Activated CD4-positive, alpha-beta T cell treated with anti-CD3 and anti-CD28 coated beads for 1 hour (primary cell): ENCODE measurements around the gene ADAMTS2.

Experiments used
- DNase-seq: peaks from one replicate; pipeline ENCODE4 v3.0.0-alpha.2; 2020

ADAMTS2 gene

DNA sequence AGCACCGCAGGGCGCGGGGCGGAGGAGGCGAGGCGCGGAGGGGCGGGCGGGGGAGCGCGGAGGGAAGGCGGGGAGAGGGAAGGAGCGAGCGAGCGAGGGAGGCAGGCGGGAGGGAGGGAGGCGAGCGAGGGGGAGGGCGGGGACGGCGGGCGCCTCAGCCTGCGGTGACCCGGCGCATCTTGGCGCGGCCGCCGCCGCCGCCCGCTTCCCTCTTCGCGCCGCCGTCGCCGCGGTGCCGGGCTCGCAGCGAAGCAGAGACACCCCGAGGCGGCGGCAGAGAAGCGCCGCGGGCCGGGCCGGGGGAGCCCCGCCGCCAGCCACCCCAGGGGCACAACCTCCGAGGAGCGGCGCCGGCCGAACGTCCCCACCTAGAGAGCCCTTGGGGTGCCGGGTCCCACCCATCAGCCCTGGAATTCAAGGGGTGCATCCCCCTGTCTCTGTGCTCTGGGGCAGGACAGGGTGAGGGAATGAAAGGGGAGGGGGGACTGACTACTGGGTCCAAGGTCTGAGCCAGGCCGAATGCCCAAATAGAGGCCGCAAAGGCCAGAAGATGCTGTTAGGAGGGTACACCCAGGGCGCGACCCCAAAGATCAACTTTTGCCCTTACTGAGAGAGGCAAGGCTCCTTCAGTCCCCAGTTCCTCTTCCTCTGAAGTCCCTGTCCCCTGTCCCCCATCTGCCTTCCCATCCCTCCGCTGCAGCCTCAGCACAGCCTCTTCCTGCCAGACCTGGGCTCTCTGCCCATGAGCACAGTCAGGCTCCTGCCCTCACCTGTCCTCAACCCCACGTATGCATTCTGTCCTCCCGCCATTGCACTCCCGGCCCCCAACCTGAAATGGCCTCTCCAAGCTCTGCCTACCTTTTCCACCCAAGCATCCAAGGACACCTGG is at the start of gene ADAMTS2:
Gene ADAMTS2 (minus strand): TSS at position 29 of the 889 bp plus-strand sequence. CDS start 133 bp downstream, outside the sequence.
- DNase-seq, result no peak

DNA sequence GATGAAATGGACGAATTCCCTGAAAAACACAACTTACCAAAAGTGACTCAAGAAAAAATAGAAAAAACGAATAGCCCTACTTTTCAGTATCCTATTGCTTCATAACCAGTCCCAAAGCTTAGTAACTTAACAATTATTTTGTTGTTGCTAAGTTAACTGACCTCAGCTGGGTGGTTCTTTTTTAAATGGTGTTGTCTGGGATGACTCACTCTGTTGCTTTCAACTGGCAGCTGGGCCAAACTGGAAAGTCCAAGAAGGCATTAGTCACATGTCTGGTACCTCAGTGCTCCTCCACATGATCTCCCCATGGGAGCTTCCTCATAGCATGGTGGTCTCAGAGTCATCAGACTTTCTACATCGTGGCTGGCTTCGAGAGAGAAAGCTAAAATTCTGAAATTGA is 47.8 kb upstream of the ADAMTS2 start:
- no peak for DNase-seq

DNA sequence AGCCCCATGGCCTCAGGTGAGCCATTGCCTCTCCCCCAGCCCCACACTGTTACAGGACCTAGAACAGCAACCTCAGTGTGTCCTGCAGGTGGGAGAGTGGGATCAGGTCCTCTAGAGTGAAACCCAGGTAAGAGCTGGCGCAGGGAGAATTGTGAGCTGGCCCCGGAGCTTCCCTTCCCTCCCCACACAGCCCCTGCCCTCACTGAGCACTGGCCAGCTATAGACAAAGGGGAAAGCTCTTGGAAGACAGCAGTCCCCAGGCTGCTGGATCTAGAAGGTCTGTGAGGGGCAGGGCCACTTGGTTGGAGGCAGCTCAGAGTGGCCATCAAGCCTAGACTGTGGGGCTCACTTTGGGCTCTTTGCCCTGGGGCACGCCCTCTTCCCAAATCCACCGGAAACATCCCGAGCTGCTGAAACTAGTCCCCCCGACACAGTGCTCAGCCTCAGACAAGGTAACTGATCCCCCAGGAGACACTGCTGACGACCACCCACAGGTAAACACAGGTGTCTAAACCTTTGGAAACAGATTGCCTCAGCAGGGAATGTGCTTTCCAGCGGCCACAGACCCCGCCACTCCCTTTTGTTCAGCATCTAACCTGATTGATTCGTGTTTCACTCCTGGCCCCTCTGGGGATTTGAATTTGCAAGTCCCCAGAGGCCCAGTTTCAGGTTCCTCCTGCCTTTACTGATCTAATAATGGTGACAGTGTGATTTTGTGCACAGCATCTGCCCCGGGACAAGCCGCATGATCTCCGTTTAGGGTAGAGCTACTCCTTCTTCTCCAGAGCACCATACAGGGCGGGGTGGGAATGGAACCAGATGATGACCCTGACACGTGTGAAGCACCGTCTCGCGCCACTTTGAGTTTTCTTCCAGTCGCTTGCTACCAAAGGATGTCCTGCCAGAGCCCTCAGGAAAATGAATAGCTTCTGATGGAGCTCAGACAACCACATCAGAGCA is 42.2 kb upstream of the ADAMTS2 start:
- no peak for DNase-seq

DNA sequence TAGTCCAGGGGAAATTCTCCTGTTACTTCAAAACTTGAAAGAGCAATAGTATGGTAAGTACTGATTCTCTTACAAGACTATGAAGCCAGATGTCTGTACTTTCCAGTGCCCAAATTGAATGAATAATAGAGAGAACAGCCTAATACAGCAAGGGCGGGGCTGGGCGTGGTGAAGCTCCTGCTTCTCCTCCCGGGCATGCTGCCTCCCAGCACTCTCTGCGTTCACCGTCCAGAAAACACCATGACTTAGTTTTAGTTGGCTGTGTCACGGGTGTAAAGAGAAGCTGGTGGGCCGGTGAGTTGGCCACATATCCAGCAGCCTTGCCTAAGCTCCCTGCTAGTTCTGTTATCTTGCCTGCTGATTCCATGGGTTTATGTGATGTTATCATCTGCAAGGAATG is 40.7 kb upstream of the ADAMTS2 start:
- no peak for DNase-seq

DNA sequence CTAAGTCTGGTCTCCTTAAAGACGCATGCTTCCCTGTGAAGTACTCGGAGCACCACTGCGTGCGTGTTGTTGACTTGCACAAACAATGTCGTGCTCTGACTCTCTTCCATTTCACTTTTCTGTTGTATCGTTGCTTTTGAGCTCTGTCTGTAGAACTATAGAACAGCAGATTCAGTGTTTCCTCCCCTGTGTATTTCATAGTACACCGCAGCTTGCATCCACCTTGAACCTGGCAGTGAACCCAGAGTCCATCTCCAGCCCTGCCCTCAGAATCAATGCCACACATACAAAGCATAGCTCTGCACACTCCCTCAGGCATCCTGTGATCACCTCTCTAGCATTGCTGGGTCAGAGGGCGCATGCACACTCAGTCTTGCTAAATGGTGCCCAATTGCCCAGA is 37.2 kb upstream of the ADAMTS2 start:
- DNase-seq, result no peak

DNA sequence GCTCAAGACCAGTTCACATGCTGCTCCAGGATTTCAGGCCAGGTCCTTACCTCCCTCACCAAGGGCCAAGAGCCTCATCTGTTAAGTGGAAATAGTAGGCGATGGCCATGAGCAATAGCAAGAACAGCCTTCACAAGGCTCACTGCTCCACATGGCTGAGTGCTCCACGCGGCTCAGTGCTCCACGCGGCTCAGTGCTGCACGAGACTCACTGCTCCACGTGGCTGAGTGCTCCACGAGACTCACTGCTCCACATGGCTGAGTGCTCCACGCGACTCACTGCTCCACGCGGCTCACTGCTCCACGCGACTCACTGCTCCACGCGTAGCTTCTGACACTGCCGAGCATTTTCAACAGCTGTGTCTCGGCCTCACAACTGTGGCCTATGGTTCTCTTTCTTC is 36.4 kb upstream of the ADAMTS2 start:
- DNase-seq, result no peak

DNA sequence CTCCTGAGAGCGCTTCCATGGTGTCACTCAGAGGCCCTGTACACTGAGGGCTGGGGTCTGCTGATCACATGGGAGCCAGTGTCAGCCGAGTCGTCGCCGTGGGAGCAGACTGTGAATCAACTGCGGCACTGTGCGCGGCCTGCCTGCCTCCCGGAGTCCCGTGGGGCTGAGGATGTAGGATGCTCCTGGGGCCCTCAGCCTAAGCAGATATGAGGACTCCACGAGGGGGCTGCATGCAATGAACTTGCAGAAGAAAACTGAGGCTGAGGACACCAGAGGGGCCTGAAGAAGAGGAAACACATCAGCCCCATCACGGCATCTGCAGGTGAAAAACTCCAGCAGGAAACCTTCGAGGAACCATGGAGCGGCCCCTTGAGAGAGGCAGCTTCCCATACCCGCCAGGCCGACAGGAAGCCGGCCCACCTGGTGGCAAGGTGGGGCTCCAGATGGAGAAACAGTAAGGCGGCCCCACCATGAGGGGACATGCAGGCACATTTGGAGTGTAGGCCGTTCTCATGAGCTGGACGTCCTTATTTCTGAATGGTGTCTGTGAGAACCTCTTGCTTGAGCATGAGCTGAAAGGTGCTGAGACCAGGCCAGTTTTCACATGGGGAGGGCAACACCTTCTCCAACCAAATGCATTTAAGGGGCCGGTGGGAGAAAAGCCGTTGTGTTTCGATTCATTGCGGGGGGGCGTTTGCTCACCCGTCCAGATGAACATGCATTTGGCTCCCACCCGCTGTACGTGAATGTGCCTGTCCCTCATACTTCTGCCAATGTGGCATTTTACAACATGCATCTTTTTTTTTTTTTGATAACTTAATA is 35.2 kb upstream of the ADAMTS2 start:
- DNase-seq, result no peak

DNA sequence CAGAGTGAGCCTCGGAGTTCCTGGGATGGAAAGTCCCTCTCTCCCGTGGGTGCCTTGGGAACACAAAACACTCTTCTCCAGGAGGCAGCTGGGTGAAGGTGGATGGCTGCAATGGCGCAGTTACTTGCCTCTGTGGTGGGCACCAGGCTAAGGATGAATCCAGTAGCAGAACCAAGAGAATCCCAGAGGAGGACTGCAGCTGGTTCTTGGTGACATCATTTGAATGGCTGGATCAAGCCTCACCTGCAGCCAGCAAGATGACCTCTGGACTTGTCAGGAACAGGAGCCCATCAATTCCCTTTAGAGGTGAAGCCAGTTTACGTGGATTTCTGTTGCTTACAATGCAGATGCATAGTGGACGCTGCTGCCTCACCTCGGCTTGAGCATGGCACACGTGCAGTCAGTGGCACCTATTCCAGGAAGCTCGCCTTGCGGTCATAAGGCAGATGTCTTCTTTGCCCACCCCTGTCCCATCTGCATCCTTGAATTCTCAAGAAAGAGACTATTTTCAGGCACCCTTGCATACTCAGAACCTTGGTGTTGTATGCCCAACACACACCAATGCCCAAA is 34.1 kb upstream of the ADAMTS2 start:
- no peak for DNase-seq

DNA sequence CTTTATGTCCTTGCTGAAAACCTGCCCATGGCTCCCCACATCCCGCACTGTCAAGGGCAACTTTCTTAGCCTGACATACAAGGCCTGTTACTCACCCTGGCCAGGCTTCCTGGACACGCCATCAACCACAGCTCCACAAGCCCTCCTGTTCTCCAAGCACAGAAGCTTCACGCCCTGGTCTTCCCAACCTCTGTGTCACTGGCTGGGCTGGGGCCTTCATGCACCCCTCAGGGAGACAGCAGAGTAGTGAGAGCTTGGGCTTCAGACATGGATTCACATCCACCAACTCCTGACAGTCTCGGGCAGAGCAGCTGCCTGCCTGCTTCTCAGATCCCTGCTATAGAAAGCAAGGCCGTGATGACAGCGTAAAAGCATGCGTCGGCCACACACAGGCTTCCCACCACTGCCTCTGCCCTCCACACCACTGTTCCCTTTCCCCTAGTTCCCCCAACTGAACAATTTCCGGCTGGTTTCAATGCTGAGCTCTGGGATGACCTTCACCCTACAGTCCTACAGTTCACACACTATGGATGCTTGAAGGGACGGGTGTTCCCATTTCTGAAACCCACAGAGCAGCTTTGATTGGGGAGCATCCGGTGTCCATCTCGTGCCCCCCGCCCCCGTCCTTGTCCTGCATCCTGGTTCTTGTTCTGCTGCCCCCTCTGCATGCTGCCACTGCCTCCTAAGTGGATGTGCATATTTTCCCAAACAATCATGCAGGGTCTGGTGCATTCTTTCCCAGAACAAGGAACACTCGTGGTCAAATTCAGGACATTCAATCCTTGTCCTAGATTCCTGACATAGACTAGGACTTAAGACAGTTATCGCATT is 33.4 kb upstream of the ADAMTS2 start:
- no peak for DNase-seq

DNA sequence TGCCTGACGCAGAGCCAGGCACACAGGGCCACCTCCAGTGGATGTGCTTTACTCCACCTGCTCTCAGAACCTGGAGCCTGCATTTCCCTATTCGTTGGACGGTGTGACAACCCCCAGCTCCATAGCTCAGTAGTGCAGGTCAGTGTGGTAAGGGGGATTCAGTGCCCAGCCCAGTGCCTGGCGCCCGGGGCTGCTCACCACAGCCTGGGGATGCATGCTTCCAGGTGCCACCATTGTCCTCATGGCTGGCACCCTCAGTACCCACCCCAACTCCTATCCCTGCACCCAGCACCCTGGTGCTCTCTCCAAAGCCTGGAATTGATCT is 32.8 kb upstream of the ADAMTS2 start:
- no peak for DNase-seq

DNA sequence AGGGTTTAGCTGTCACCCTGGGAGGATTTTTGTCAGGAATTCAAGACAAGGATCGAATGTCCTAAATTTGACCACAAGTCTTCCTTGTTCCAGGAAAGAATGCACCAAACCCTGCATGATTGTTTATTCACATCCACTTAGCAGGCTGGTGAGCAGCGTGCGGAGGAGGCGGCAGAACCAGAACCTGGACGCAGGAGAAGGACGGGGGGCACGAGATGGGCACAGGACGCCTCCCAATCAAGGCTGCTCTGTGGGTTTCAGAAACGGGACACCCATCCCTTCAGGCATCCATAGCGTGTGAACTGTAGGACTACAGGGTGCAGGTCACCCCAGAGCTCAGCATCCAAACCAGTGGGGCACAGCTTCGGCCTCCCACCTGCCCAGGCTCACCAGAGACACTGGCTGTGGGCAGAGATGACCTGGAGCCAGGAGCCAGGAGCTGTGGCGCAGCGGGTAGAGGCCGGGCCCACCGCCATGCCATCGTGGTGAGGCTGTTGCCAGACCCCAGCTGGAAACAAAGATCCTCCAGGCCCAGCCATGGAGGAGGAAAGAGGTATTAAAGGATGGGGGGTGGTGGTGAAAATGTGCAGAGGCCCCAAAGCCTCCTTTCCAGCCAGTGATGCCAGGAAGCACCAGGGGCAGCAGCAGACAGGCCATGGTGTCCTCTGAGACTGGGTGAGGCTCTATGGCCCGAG is 32.3 kb upstream of the ADAMTS2 start:
- DNase-seq, result no peak

DNA sequence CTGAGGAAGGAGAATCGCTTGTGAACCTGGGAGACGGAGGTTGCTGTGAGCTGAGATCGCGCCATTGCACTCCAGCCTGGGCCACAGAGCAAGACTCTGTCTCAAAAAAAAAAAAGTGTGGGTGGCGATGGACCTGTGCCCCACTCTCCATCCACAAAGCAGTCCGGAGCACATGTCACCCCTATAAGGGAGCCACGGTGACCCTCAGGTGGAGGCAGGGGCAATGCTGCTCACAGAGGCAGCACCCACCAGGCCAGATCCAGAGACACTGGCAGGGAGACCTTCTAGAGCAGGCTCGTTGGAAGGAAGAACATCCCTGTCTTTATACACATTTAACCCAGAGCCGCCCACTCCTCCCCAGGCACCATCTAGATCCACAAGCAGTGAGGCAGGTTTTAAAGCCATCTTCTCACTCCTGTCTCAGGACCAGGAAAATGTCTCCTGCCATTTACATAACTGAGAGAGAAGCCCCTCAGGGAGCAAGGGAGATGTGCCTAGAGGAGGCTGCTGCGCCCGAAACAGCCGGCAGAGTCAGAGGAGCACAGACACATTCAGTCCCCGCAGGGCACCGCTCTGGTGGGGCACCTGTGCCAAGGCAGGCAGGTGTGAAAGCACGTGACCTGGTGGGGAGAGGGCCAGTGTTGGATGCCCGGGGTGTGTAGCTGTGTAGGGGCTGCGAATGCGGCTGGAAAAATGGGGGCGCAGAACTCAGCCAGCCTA is 31.6 kb upstream of the ADAMTS2 start:
- no peak for DNase-seq

DNA sequence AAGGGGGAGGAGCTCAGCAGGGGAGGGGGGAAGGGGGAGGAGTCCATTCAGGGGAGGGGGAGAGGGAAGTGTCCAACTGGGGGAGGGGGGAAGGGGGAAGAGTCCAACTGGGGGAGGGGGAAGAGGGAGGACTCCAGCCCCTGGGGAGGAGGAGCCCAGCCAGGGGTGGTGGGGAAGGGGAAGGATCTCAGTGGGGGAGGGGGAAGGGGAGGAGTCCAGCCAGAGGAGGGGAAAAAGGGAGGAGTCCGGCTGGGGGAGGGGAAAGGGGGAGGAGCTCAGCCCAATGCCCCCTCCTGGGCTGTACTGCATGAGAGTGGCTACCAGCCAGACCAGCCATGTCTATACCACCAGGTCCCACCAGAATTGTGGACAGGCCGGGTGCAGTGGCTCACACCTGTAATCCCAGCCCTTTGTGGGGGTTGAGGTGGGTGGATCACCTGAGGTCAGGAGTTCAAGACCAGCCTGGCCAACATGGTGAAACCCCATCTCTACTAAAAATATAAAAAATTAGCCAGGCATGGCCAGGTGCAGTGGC is 30.6 kb upstream of the ADAMTS2 start:
- no peak for DNase-seq

DNA sequence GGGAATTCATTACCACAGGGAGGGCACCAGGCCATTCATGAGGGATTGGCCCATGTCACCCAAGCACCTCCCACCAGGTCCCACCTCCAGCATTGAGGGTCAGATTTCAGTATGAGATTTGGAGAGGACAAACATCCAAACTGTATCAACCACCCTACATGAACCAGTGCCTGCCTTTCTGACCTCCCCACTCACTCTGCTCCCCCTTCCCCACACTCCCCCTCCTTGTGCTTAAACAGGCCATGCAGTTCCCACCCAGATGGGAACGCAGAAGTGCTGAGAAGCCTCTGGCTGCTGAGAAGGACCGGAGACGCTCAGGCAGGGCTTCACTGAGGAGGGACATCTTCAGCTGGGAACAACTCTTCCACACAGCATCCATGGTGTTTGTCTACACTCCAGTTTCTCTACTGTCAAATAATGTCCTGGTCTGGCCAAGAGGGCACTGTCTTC is 30.0 kb upstream of the ADAMTS2 start:
- DNase-seq, result no peak

DNA sequence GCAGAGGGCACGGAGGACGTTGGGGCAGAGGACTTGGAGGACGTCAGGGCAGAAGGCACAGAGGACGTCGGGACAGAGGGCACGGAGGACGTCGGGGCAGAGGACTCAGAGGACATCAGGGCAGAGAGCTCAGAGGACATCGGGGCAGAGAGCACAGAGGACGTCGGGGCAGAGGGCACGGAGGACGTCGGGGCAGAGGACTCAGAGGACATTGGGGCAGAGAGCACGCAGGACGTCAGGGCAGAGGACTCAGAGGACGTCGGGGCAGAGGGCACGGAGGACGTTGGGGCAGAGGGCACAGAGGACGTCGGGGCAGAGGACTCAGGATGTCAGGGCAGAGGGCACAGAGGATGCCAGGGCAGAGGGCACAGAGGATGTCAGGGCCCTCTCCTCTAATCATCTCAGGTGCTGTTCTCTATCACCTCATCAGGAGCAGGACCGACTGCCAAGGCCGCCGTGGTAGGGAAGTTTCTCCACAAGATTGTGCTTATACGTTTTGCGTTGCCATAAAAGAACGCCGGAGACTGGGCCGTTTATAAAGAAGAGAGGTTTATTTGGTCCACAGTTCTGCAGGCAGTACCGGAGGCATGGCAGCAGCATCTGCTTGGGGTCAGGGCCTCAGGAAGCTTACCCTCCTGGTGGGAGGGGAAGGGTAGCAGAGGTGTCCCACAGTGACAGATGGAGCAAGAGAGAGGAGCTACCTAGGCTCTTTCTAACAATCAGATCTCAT is 29.4 kb upstream of the ADAMTS2 start:
- DNase-seq, result no peak

DNA sequence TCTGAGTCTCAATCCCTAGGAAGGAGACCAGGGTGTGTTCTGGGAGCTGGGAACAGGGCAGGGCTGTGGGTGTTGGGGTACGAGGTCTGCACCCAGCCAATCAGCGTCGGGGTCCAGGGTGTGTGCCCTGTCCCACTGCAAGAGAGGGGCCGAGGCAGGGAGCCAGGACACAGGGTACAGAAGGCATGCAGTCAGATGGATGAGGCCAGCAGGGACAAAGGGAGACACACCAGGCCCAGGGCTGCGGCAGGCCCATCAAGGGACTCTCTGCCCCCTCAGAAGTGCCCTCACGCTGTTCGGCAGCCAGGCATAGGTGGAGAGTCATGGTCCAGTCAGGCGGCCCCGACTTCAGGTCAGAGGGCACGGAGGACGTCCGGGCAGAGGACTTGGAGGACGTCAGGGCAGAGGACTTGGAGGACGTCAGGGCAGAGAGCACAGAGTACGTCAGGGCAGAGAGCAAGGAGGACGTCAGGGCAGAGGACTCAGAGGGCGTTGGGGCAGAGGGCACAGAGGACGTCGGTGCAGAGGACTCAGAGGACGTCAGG is 28.8 kb upstream of the ADAMTS2 start:
- DNase-seq, result no peak

DNA sequence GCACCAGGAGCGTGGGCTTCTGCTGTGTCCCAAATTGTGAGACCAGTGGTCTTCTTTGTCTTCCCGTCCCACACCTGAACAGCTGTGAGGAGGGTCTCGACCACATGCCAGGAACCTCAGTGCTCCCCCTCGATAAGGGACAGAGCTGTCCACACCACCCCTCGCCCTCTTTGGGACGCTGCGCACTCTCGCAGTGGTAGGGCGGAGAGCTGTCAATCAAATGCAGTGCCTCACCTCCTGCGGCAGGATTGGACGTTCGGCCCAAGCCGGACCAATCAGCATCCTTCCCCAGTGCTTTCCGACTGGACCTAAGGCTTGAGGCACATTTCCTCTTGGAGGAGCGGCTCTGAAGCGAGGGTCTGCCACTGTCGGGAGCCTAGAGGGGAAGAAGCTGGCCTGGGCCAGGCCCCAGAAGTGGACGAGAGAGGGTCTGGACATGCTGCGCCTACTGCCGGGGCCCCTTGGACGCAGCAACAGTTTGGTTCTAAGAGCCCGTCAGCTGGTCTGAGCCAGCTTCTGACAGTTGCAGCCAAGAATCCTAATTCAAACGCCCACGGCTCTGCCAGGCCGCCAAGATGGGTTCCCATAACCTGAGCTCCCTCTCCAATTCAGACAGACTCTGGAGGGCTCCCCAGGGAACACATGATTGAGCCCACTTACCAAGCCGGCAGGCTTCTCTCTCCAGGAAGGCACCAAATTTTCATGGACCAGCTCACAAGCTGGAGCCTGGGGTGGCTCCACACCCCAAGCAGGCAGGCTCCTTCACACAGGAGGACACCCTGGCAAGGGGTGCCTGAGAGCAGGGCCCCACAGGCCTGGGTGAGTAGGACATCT is 28.1 kb upstream of the ADAMTS2 start:
- no peak for DNase-seq
